Osteoblast (primary cell): Measurements from ENCODE around the gene LCA5. TPM values are rescaled to one million over a fixed set of nuclear protein-coding genes. Genes with fewer than 3 reads are reported as not detected.

Source experiments
- DNase-seq: peaks from one replicate; pipeline ENCODE4 v3.0.0; 2011; ENCODE audit warnings: low spot score, mixed read lengths; ENCODE audit not compliant: insufficient read length; ENCODE audit errors: missing footprints
- H2AFZ ChIP-seq: 2 replicates; pipeline ENCODE4 v1.6.0; 2011; ENCODE audit warnings: mild to moderate bottlenecking, low read length
- H3K27ac ChIP-seq: 2 replicates; pipeline ENCODE4 v1.5.1; 2011; ENCODE audit warnings: mild to moderate bottlenecking, low read depth, low read length, moderate library complexity
- H3K27me3 ChIP-seq: 2 replicates; pipeline ENCODE4 v1.6.0; 2012; ENCODE audit warnings: mild to moderate bottlenecking, control low read depth, inconsistent platforms, low read length, moderate library complexity; ENCODE audit not compliant: insufficient read depth
- H3K36me3 ChIP-seq: 2 replicates; pipeline ENCODE4 v1.5.1; 2011; ENCODE audit warnings: mild to moderate bottlenecking, low read length, control low read depth, moderate library complexity; ENCODE audit not compliant: insufficient read depth
- H3K4me1 ChIP-seq: 2 replicates; pipeline ENCODE4 v1.5.1; 2011; ENCODE audit warnings: mild to moderate bottlenecking, low read length, control low read depth, moderate library complexity; ENCODE audit not compliant: insufficient read depth
- H3K4me2 ChIP-seq: 2 replicates; pipeline ENCODE4 v1.6.0; 2011; ENCODE audit warnings: mild to moderate bottlenecking, low read length; ENCODE audit not compliant: insufficient read depth
- H3K4me3 ChIP-seq: fragments of 200-600 bp; sonication (generic); 3 replicates; pipeline ENCODE4 v1.5.1; 2012; ENCODE audit warnings: mild to moderate bottlenecking, low read length, inconsistent platforms; ENCODE audit not compliant: insufficient read depth
- H3K79me2 ChIP-seq: 2 replicates; pipeline ENCODE4 v1.6.0; 2012; ENCODE audit warnings: mild to moderate bottlenecking, low read length, control low read depth, inconsistent platforms; ENCODE audit not compliant: insufficient read depth
- H3K9me3 ChIP-seq: 2 replicates; pipeline ENCODE4 v1.5.1; 2011; ENCODE audit warnings: low read depth, low read length, control low read depth
- H4K20me1 ChIP-seq: 2 replicates; pipeline ENCODE4 v1.6.0; 2012; ENCODE audit warnings: mild to moderate bottlenecking, low read length, control low read depth; ENCODE audit not compliant: insufficient read depth
- total RNA-seq: library from RNA; depleted of rRNA; stranded (reverse); fragments of >200 nt; gene quantifications from 2 replicates; pipeline ENCODE4 v1.2.3, GENCODE V29; 2012
- TF ChIP-seq, protein P1 (sequence below): IDR thresholded peaks from 2 replicates; pipeline ENCODE4 v1.5.1; 2011; ENCODE audit warnings: mild to moderate bottlenecking, low read depth, low read length, moderate library complexity; ENCODE audit errors: extremely low read depth

Gene LCA5
- total RNA-seq, 1 donor: 10.1 TPM

- Histone ChIP-seq H3K36me3 (no peaks in the 10 kb centered on the region), H3K27ac (no peak overlapping the region), H2AFZ (no peak overlapping the region)
Observed at GRCh38 chr6:79574630-79575225, 37.5 kb upstream of the LCA5 start.

DNA sequence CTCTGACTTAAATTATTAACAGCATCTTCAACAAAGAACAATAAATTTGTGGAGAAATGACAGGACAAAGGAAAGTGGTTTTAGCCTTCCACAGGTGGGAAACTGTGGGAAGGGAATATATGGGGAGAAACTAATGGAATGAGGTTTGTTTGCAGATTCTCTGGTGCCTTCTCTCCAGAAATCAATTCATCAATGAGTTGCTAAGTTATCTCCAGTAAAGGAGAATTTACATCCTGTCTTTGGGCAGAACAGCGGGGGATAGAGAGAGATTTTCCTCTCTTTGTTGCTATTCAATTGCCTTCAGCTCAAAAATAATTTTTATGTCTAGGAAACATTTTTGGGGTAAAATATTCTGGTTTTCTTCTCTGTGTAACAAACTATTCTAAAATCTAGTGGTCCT lies 36.9 kb upstream of the LCA5 start:
- DNase-seq: no peak
- no peak overlapping the region for H3K27ac ChIP-seq
- H3K27me3 ChIP-seq: no peaks in the 10 kb centered on the region

More at GRCh38 chr6:79574630-79575225, 37.5 kb upstream of the LCA5 start:
- Histone ChIP-seq H4K20me1 (no peaks in the 10 kb centered on the region), H3K4me3 (no peak overlapping the region), H3K27me3 (no peaks in the 10 kb centered on the region), H3K9me3 (no peaks in the 10 kb centered on the region), H3K4me2 (no peak overlapping the region), H3K4me1 (peaks cover 15% of the 10 kb centered on the region), H3K79me2 (no peaks in the 10 kb centered on the region)
- peak; percentile 69 for DNase-seq
- TF ChIP-seq, protein P1, sequence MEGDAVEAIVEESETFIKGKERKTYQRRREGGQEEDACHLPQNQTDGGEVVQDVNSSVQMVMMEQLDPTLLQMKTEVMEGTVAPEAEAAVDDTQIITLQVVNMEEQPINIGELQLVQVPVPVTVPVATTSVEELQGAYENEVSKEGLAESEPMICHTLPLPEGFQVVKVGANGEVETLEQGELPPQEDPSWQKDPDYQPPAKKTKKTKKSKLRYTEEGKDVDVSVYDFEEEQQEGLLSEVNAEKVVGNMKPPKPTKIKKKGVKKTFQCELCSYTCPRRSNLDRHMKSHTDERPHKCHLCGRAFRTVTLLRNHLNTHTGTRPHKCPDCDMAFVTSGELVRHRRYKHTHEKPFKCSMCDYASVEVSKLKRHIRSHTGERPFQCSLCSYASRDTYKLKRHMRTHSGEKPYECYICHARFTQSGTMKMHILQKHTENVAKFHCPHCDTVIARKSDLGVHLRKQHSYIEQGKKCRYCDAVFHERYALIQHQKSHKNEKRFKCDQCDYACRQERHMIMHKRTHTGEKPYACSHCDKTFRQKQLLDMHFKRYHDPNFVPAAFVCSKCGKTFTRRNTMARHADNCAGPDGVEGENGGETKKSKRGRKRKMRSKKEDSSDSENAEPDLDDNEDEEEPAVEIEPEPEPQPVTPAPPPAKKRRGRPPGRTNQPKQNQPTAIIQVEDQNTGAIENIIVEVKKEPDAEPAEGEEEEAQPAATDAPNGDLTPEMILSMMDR: no peak

DNA sequence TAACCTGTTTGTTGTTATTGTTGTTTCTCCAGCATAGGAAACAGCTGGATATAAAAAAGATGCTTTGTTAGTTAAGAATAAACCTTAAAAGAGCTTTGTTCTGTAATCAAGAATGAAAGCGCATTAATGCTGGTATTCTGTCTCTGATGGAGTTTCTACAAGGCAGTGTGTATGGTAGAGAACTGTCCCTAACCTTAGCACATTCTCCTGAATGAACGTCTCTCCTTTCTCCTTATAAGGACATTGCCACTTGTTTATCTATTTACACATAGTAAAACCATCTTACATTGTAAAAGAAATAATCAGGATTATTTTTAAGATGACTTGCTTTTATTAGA lies 33.8 kb upstream of the LCA5 start:
- no peak for DNase-seq
- Histone ChIP-seq H4K20me1 (no peaks in the 10 kb centered on the region), H3K27me3 (no peaks in the 10 kb centered on the region), H3K9me3 (no peaks in the 10 kb centered on the region), H3K4me2 (peak overlapping the region; percentile 52), H3K4me3 (no peak overlapping the region), H3K4me1 (peaks cover 15% of the 10 kb centered on the region), H2AFZ (no peak overlapping the region), H3K36me3 (no peaks in the 10 kb centered on the region), H3K79me2 (no peaks in the 10 kb centered on the region), H3K27ac (no peak overlapping the region)
- TF ChIP-seq, protein P1: no peak

More for the DNA sequence above, 36.9 kb upstream of the LCA5 start:
- Histone ChIP-seq H3K79me2 (no peaks in the 10 kb centered on the region), H3K9me3 (no peaks in the 10 kb centered on the region), H4K20me1 (no peaks in the 10 kb centered on the region), H3K4me3 (no peak overlapping the region), H3K4me2 (no peak overlapping the region), H3K36me3 (no peaks in the 10 kb centered on the region), H3K4me1 (peaks cover 15% of the 10 kb centered on the region), H2AFZ (no peak overlapping the region)
- TF ChIP-seq, protein P1: no peak

GRCh38 chr6:79570129-79571029 lies 33.1 kb upstream of the LCA5 start:
- peak overlapping the region; percentile 52 for H3K4me2 ChIP-seq
- H3K36me3 ChIP-seq: no peaks in the 10 kb centered on the region
- no peaks in the 10 kb centered on the region for H3K27me3 ChIP-seq
- TF ChIP-seq, protein P1: peak; percentile 64
- no peak overlapping the region for H3K4me3 ChIP-seq
- no peaks in the 10 kb centered on the region for H4K20me1 ChIP-seq
- H3K9me3 ChIP-seq: no peaks in the 10 kb centered on the region
- no peak overlapping the region for H3K27ac ChIP-seq
- peaks cover 15% of the 10 kb centered on the region for H3K4me1 ChIP-seq
- DNase-seq: peak; percentile 65
- H2AFZ ChIP-seq: no peak overlapping the region
- H3K79me2 ChIP-seq: no peaks in the 10 kb centered on the region
